HepG2 (cell line): Measurements from ENCODE around the gene ONECUT3. TPM values are rescaled to one million over a fixed set of nuclear protein-coding genes. Genes with fewer than 3 reads are reported as not detected.

Experiments
- ATAC-seq: fragments of 200-7000 bp; cut with Tn5 transposase; 3 replicates; pipeline ENCODE4 v1.9.1; 2020; ENCODE audit warnings: mild to moderate bottlenecking, moderate library complexity
- BruUV-seq: library from RNA; stranded (reverse); fragments of 400-500 nt; replicated peaks from 2 replicates; lab custom pipeline; 2021; lab: Mats Ljungman, UMichigan
- CTCF ChIA-PET: fragments of 300-600 bp; formaldehyde crosslinking; extraction: SDS; loops from one replicate; lab custom pipeline; 2021; ENCODE audit warnings: low total read pairs, inconsistent platforms, low intra/inter-chr PET ratio; lab: Yijun Ruan, JAX
- POLR2A ChIA-PET: fragments of 350-600 bp; sonication (Branson Sonifier 250); formaldehyde crosslinking; loops from one replicate; lab custom pipeline; 2020; ENCODE audit warnings: antibody characterized with exemption, inconsistent platforms; lab: Yijun Ruan, JAX
- DNase-seq: peaks from one replicate; pipeline ENCODE4 v3.0.0-alpha.2; 2015; ENCODE audit warnings: low spot score
- FAIRE-seq: peaks from 3 replicates; lab custom pipeline; 2011; peaks lifted over from hg19 to GRCh38; lab: Jason Lieb, UNC
- H2AFZ ChIP-seq: one replicate; pipeline ENCODE4 v1.6.1; 2011; ENCODE audit warnings: low read length, inconsistent platforms
- H3K27ac ChIP-seq: fragments of 300-600 bp; 3 replicates; pipeline ENCODE4 v1.8.0; 2011; ENCODE audit warnings: mixed run types, mild to moderate bottlenecking, mixed read lengths, low read length, inconsistent platforms; ENCODE audit not compliant: insufficient read depth; ENCODE audit errors: extremely low read length
- H3K27me3 ChIP-seq, 2 experiments: fragments of 200-600 bp in 1 of 2; 2 replicates in 1 of 2; 3 replicates in 1 of 2; pipeline versions ENCODE4 v1.6.0 to v1.8.0; 2011; ENCODE audit warnings: low read length in 2 of 2, mild to moderate bottlenecking in 2 of 2, moderate library complexity in 2 of 2, inconsistent platforms in 1 of 2; ENCODE audit not compliant: insufficient read depth in 2 of 2, control insufficient read depth in 1 of 2
- H3K36me3 ChIP-seq, 2 experiments: fragments of 200-600 bp in 1 of 2; replicated peaks in 1 of 2; 2 replicates in 1 of 2; 3 replicates in 1 of 2; pipeline versions ENCODE4 v1.5.1 to v1.8.0; 2011; ENCODE audit warnings: low read length in 2 of 2, inconsistent platforms in 1 of 2; ENCODE audit not compliant: insufficient read depth in 2 of 2, control insufficient read depth in 1 of 2
- H3K4me1 ChIP-seq: 2 replicates; pipeline ENCODE4 v1.5.1; 2012; ENCODE audit warnings: low read length, inconsistent platforms; ENCODE audit not compliant: insufficient read depth
- H3K4me2 ChIP-seq: 2 replicates; pipeline ENCODE4 v1.6.0; 2011; ENCODE audit warnings: low read depth, low read length, inconsistent platforms
- H3K4me3 ChIP-seq, 3 experiments: fragments of 200-600 bp in 1 of 3; sonication (generic), shearing (Covaris generic) in 1 of 3; replicated peaks in 1 of 3; 2 replicates each; pipeline ENCODE4 v1.5.1; 2011 to 2016; ENCODE audit warnings: low read length in 3 of 3, inconsistent platforms in 2 of 3, low read depth in 2 of 3, mild to moderate bottlenecking in 2 of 3, control low read depth in 1 of 3, mixed read lengths in 1 of 3; ENCODE audit not compliant: insufficient read depth in 1 of 3
- H3K79me2 ChIP-seq: one replicate; pipeline ENCODE4 v1.6.1; 2011; ENCODE audit warnings: low read length, inconsistent platforms; ENCODE audit not compliant: insufficient read depth
- H3K9ac ChIP-seq: 2 replicates; pipeline ENCODE4 v1.6.0; 2011; ENCODE audit warnings: mild to moderate bottlenecking, low read depth, low read length, inconsistent platforms; ENCODE audit not compliant: insufficient read depth
- H3K9me3 ChIP-seq: 2 replicates; pipeline ENCODE4 v1.5.1; 2012; ENCODE audit warnings: mild to moderate bottlenecking, low read length
- H4K20me1 ChIP-seq: 2 replicates; pipeline ENCODE4 v1.6.0; 2011; ENCODE audit warnings: inconsistent platforms, mild to moderate bottlenecking, low read length, moderate library complexity; ENCODE audit not compliant: insufficient read depth
- AGO1 ChIP-seq: fragments of 200-400 bp; formaldehyde crosslinking; IDR thresholded peaks from 2 replicates; pipeline ENCODE4 v1.6.1; 2017; ENCODE audit warnings: mild to moderate bottlenecking, low read depth, low read length, moderate library complexity; ENCODE audit not compliant: poor library complexity, severe bottlenecking
- CEBPB ChIP-seq: IDR thresholded peaks from 2 replicates; pipeline ENCODE4 v1.6.1; 2011; ENCODE audit warnings: low read depth, low read length, improper control_type of control experiment, borderline replicate concordance
- CEBPG ChIP-seq: IDR thresholded peaks from 2 replicates; pipeline ENCODE4 v1.6.1; 2016
- FOXJ3 ChIP-seq: sonication (generic); formaldehyde crosslinking; IDR thresholded peaks from 2 replicates; pipeline ENCODE4 v1.4.0; 2020; ENCODE audit warnings: missing genetic modification reagents, mild to moderate bottlenecking, borderline replicate concordance
- GTF3A ChIP-seq: sonication (generic); formaldehyde crosslinking; conservative IDR thresholded peaks from 2 replicates; pipeline ENCODE4 v1.4.0; 2020; ENCODE audit warnings: mild to moderate bottlenecking, missing genetic modification reagents
- KDM6A ChIP-seq: IDR thresholded peaks from 2 replicates; pipeline ENCODE4 v1.6.1; 2016; ENCODE audit warnings: low read depth
- MBD4 ChIP-seq: IDR thresholded peaks from 2 replicates; pipeline ENCODE4 v1.6.1; 2012; ENCODE audit warnings: low read length, inconsistent platforms, borderline replicate concordance
- MYNN ChIP-seq: sonication (generic); formaldehyde crosslinking; IDR thresholded peaks from 2 replicates; pipeline ENCODE4 v1.4.0; 2020; ENCODE audit warnings: mild to moderate bottlenecking, low read depth, missing genetic modification reagents
- NFATC3 ChIP-seq: sonication (generic); formaldehyde crosslinking; IDR thresholded peaks from 2 replicates; pipeline ENCODE4 v1.5.1; 2020; ENCODE audit warnings: mild to moderate bottlenecking, missing genetic modification reagents
- NPAS2 ChIP-seq: sonication (generic); formaldehyde crosslinking; IDR thresholded peaks from 2 replicates; pipeline ENCODE4 v1.8.0; 2022; ENCODE audit warnings: mild to moderate bottlenecking, missing genetic modification reagents, borderline replicate concordance
- PHF5A ChIP-seq: IDR thresholded peaks from one replicate; pipeline ENCODE4 v1.6.1; 2018; ENCODE audit warnings: low read depth, missing genetic modification reagents; ENCODE audit not compliant: unreplicated experiment
- REL ChIP-seq: sonication (generic); formaldehyde crosslinking; conservative IDR thresholded peaks from 2 replicates; pipeline ENCODE4 v1.8.0; 2022; ENCODE audit warnings: mild to moderate bottlenecking, missing genetic modification reagents, moderate library complexity
- SIN3A ChIP-seq: IDR thresholded peaks from 2 replicates; pipeline ENCODE4 v1.6.1; 2011; ENCODE audit warnings: low read depth, mild to moderate bottlenecking, control low read depth, low read length, borderline replicate concordance
- SNAPC2 ChIP-seq: sonication (generic); formaldehyde crosslinking; IDR thresholded peaks from 2 replicates; pipeline ENCODE4 v1.8.1; 2022; ENCODE audit warnings: mild to moderate bottlenecking, missing genetic modification reagents
- YY1 ChIP-seq: IDR thresholded peaks from 2 replicates; pipeline ENCODE4 v1.6.1; 2011; ENCODE audit warnings: low read length, low read depth, moderate library complexity, mild to moderate bottlenecking; ENCODE audit not compliant: insufficient read depth, insufficient replicate concordance
- ZNF788 ChIP-seq: sonication (generic); formaldehyde crosslinking; IDR thresholded peaks from 2 replicates; pipeline ENCODE4 v1.5.0; 2020; ENCODE audit warnings: mild to moderate bottlenecking, missing genetic modification reagents, borderline replicate concordance
- WGBS: methylation state at CpG from one replicate; pipeline ENCODE4 v1.1.6; 2017; ENCODE audit warnings: low lambda C conversion rate; 5-methylcytosine and 5-hydroxymethylcytosine counted together
- in situ Hi-C: cut with HindIII; loops from 2 replicates; pipeline ENCODE4 v1.10.0; 2017; ENCODE audit warnings: low pct_unique_long_range_greater_than_20kb; ENCODE audit not compliant: extremely low pct_ligation_motif_present
- intact Hi-C: fragments of 100-400 bp; cut with micrococcal nuclease; formaldehyde crosslinking; loops from one replicate; pipeline ENCODE4 v1.10.0; 2022; ENCODE audit not compliant: unreplicated experiment
- polyA plus RNA-seq, 8 experiments: library from polyadenylated mRNA; depleted of rRNA in 3 of 8; stranded (reverse) in 7 of 8; unstranded in 1 of 8; fragments of >200 nt; fragmentation: Illumina TruSeq in 4 of 8; extraction: Trizol in 4 of 8; gene quantifications; 2 replicates each; pipeline versions ENCODE4 v1.2.1 to v1.2.3, GENCODE V29; 2011 to 2016; ENCODE audit warnings: low read depth in 4 of 8, missing spikeins in 1 of 8, mixed read lengths in 1 of 8; ENCODE audit not compliant: insufficient read depth in 1 of 8
- total RNA-seq, 5 experiments: library from RNA; depleted of rRNA; stranded (reverse); fragments of >200 nt; fragmentation: Illumina TruSeq; extraction: Trizol; gene quantifications; 2 replicates each; pipeline ENCODE4 v1.2.3, GENCODE V29; 2016; ENCODE audit warnings: low read depth in 1 of 5
- TF ChIP-seq, protein P1 (sequence below): fragments of 450-650 bp; IDR thresholded peaks from 2 replicates; pipeline ENCODE4 v1.6.1; 2017; ENCODE audit warnings: mild to moderate bottlenecking
- TF ChIP-seq, protein P2 (sequence below): sonication (generic); formaldehyde crosslinking; IDR thresholded peaks from 2 replicates; pipeline ENCODE4 v1.5.0; 2020; ENCODE audit warnings: mild to moderate bottlenecking, missing genetic modification reagents, moderate library complexity
- TF ChIP-seq, protein P3 (sequence below): sonication (generic); formaldehyde crosslinking; IDR thresholded peaks from 2 replicates; pipeline ENCODE4 v1.5.0; 2020; ENCODE audit warnings: missing genetic modification reagents

The ONECUT3 gene
- total and polyA plus RNA-seq, 2 of the 13 experiments (the other 11 are each of a cell fraction or from before 2014, with no cell fraction given), result under 0.01 TPM; not detected in 1

DNA sequence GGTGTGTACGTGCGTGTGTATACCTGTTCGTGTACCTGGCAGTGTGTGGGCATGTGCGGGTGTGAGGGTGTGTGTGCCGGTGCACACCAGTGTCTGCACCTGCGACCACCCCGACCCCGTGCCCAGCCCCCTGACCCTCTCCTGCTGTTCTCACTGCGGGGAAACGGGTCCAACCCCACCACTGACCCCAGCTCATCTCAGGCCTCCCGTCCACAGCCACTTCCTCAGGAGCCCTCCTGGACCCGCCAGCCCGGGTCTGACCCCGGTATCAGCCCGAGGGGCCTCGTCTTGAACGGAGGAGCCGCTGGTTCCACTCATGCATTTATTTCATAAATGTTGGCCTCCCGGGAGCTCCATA, 23.8 kb upstream of the ONECUT3 start (continued):
- no peak for TF ChIP-seq FOXJ3
- TF ChIP-seq KDM6A, result no peak
- no peak for TF ChIP-seq MBD4
- TF ChIP-seq, all 625 proteins: peak for 0

DNA sequence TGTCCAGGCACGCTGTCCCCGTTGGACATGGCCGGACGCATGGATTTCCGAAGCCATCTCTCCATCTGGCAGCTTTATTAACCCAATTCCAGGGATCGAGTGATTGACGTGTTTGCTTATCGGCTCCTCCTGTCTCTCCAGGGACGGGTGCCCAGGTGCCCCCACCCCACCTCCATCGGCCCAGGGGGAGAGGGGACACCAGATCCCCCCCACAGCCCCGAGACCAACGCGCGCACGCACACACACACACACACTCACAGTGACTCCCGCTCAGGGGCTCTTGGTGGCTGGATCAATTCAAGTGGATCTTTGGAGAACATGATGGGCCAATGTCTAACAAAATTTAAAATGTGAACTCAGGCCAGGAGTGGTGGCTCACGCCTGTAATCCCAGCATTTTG, 23.1 kb upstream of the ONECUT3 start:
- ChIA-PET POLR2A (no interaction called here), CTCF (no interaction called here)
- Histone ChIP-seq H3K9me3 (no peaks in the 10 kb centered on the region), H4K20me1 (no peaks in the 10 kb centered on the region), H3K36me3 (no peaks in the 10 kb centered on the region), H3K27me3 (peaks cover 7 to 64% of the 10 kb centered on the region in 2 experiments), H3K4me3 (no peak overlapping the region), H3K4me1 (peaks cover 8% of the 10 kb centered on the region), H3K9ac (no peak overlapping the region), H3K79me2 (no peaks in the 10 kb centered on the region), H3K4me2 (no peak overlapping the region), H3K27ac (no peak overlapping the region), H2AFZ (no peak overlapping the region)
- 49% methylated on average over 7 of the region's 17 CpGs for WGBS
- DNase-seq (no peak), FAIRE-seq (no peak), ATAC-seq (no peak)
- intact Hi-C loops (no loop called here), in situ Hi-C loops (no loop called here)
- BruUV-seq, result no TSS peak
- TF ChIP-seq CEBPB (no peak), SNAPC2 (no peak), NFATC3 (CRISPR knock-in tag) (no peak), SIN3A (no peak), NPAS2 (CRISPR knock-in tag) (no peak), REL (CRISPR knock-in tag) (no peak), CEBPG (CRISPR knock-in tag) (no peak), PHF5A (CRISPR knock-in tag) (no peak), GTF3A (no peak), YY1 (no peak), ZNF788 (CRISPR knock-in tag) (no peak), MYNN (CRISPR knock-in tag) (no peak), AGO1 (no peak)
- TF ChIP-seq, protein P1, sequence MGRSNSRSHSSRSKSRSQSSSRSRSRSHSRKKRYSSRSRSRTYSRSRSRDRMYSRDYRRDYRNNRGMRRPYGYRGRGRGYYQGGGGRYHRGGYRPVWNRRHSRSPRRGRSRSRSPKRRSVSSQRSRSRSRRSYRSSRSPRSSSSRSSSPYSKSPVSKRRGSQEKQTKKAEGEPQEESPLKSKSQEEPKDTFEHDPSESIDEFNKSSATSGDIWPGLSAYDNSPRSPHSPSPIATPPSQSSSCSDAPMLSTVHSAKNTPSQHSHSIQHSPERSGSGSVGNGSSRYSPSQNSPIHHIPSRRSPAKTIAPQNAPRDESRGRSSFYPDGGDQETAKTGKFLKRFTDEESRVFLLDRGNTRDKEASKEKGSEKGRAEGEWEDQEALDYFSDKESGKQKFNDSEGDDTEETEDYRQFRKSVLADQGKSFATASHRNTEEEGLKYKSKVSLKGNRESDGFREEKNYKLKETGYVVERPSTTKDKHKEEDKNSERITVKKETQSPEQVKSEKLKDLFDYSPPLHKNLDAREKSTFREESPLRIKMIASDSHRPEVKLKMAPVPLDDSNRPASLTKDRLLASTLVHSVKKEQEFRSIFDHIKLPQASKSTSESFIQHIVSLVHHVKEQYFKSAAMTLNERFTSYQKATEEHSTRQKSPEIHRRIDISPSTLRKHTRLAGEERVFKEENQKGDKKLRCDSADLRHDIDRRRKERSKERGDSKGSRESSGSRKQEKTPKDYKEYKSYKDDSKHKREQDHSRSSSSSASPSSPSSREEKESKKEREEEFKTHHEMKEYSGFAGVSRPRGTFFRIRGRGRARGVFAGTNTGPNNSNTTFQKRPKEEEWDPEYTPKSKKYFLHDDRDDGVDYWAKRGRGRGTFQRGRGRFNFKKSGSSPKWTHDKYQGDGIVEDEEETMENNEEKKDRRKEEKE, result no peak
- TF ChIP-seq, protein P2, sequence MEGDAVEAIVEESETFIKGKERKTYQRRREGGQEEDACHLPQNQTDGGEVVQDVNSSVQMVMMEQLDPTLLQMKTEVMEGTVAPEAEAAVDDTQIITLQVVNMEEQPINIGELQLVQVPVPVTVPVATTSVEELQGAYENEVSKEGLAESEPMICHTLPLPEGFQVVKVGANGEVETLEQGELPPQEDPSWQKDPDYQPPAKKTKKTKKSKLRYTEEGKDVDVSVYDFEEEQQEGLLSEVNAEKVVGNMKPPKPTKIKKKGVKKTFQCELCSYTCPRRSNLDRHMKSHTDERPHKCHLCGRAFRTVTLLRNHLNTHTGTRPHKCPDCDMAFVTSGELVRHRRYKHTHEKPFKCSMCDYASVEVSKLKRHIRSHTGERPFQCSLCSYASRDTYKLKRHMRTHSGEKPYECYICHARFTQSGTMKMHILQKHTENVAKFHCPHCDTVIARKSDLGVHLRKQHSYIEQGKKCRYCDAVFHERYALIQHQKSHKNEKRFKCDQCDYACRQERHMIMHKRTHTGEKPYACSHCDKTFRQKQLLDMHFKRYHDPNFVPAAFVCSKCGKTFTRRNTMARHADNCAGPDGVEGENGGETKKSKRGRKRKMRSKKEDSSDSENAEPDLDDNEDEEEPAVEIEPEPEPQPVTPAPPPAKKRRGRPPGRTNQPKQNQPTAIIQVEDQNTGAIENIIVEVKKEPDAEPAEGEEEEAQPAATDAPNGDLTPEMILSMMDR (CRISPR knock-in tag), result no peak
- TF ChIP-seq, protein P3, sequence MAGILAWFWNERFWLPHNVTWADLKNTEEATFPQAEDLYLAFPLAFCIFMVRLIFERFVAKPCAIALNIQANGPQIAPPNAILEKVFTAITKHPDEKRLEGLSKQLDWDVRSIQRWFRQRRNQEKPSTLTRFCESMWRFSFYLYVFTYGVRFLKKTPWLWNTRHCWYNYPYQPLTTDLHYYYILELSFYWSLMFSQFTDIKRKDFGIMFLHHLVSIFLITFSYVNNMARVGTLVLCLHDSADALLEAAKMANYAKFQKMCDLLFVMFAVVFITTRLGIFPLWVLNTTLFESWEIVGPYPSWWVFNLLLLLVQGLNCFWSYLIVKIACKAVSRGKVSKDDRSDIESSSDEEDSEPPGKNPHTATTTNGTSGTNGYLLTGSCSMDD (CRISPR knock-in tag), result no peak
